GM19238 (cell line): ENCODE results near the gene MMS19.
"Not testable (repeated sequence)": the region's sequence is repeated elsewhere in the genome, so short reads cannot be mapped to it uniquely, and the experiment has no call there.

ENCODE experiments used
- DNase-seq: peaks from one replicate; pipeline ENCODE4 v3.0.0; 2011; ENCODE audit warnings: low spot score; ENCODE audit not compliant: insufficient read length

MMS19 gene

DNA sequence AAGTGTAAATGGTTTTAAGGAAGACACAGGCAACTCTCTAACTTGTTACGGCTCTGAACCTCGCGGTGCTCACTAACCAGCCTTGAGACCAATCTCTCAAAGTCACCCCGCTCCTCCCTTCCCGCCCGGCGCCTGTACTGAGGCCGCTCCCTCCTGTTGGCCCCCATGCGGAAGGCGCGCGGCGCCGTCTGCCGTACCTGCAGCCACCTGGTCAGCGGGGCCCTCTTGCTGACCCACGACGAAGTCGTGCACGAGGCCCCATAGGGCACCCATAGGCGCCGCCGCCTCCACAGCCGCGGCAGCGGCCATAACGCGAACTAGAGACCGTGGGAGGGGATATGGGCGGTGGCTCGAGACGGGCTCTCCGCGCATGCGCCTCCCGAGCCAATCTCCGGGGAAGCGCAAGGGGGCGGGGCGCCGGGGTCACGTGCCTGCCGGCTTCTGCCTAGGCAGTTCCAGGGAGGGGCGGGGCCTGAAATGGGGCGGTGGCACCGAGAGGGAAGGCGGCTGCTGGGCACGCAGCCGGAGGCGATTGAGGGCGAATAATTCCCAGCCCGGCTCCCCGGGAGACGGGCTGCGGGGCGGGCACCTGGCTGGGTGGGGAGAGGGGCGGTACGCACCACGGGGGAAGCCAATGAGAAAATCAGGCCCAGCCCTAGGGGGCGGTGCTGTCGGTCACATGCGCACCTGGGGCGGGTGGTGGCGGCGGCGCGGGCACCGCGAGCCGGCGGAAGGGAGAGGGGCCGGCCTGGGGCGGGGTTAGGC lies at the start of gene MMS19:
Gene MMS19 (minus strand): TSS at position 347 of the 765 bp plus-strand sequence. CDS start 38 bp downstream, at position 309.
- DNase-seq = peak; percentile 99

DNA sequence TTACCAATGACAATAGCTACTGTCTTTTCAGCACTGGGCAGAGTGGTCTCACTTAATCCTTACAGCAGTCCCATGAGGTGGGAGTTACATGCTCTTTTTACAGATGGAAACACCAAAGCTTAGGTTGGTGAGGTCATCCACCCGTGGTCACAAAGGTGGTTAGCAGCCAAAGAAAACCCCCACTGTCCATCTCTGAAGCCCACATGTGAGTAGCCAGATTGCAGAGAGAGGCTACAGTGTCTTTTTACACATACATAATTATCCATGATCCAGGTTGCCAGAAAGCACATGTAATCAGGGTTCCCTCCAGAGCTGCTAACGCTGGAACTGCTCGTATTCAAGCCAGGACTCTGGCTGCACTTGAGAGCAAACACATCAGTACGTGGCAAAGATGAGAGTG lies 49.7 kb upstream of the MMS19 start:
- no peak for DNase-seq

DNA sequence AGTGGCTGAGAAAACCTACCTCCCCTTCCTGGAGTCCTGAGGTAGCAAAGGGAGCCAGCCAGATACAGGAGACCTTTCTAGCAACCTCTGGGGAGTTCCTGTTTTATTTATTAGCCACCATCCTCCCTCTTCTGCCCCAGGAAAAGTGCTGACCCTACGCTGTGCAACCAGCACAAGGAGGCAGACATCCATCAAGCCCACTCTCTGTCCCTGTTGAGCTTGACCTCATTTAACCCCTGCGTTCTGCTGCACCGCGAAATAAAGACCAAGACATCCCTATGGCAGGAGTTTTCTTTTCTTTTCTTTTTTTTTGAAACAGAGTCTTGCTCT lies 49.0 kb upstream of the MMS19 start:
- no peak for DNase-seq

DNA sequence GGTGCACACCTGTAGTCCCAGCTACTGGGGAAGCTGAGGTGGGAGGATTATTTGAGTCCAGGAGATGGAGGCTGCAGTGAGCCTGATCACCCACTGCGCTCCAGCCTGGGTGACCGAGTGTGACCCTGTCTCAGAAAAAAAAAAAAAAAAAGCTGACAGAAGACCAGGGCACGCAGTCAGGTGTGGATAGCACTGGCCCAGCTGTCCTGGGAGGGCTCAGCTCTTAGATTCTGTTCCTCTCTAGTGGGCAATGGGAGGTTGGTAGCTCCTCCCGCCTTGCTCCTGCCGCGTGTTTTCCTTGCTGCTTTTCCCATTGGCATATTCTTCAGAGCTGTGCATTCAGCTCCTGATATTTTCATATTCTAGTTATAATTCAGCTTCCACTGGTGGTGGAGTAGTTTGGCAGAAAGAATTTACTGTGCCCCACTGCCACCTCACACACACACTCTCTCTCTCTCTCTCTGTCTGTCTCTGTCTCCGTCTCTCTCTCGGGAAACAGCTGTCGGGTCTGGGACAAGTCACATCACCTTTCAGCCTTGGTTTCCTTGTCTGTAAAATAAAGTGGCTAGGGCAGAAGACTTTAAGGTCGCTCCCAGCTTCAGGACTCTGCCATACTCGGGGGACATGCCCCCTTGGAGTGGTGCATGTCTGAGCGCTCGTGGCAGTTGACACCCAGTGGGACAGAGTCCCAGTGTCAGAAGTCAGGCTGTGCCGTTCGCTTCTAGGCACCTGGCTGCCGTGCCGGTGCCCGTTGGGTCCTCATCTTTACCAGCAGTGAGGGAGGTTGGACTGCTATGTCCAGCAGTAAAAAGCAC lies 48.4 kb upstream of the MMS19 start:
- no peak for DNase-seq

GRCh38 chr10:97543025-97543546 lies 44.9 kb upstream of the MMS19 start:
- no peak for DNase-seq

DNA sequence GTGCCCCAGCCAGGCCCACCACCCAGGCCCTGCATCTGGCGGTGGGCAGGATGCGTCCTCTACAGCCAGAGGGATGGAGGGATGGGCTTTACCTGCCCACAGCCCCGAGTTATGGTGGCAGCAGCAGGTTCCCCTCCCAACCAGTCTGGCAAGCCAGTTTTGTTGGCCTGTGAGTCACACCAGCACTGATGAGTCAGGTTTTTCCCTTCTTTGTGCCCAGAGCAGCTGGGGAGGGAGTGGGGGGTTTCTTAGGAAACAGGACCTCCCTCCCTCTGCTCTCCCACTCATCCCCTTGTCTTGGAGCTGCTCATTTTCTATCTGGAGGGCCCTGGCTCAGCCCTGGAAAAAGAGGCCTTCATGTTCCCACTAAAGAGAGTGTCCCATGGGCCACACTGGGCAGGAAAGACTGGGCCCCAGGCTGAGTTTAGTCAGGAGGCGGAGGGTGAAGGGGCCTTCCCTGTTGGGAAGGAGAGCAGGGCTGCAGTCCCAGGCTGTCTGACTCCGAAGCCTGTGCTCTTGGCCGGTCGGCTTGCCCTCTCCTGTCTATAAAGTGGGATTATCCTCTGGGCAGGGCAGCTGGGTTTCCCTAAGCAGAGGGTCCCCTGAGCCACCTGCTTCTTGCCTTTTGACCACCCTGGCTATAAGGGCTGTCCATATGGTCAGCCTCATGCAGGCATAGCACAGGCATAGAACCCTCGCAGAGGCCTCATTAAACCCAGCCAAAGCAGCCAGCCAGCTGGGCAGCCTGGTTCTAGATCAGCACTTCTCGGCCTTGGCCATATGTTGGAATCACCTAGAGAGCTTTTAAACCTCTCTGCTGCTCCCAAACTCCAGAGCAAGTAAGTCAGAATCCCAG lies 44.2 kb upstream of the MMS19 start:
- no peak for DNase-seq

DNA sequence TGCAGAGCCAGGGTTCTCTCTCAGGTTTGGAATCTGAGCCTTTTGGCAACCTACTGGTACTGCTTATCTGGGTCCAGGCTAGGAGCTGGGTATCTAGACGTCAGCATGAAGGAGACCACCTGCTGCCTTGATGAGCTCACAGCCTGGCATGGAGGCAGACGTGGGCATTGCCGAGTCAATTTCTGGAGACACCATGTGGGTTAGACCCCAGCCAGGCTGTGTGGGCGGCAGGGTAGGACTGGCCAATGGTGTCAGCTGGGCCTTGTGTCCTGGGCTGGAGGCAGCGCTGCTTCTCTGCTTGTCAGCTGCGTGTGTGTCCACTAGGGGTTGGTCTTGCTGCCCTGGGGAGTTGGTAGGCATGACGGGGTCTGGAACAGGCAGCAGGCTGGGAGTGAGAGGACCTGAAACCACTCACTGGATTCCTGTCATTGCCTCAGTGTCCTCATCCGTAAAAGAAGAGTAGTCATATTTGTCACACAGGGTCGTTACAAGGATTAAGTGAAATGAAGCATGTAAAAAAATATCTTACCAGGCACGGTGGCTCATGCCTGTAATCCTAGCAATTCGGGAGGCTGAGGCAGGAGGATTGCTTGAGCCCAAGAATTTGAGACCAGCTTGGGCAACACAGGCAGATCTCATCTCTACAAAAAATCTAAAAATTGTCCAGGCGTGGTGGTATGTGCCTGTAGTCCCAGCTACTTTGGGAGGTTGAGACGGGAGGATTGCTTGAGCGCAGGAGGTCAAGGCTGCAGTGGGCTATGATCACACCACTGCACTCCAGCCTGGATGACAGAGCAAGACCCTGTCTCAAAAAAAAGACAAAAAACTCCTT lies 42.7 kb upstream of the MMS19 start:
- DNase-seq = no peak

GRCh38 chr10:97539523-97540200 lies 41.4 kb upstream of the MMS19 start:
- DNase-seq = no peak

- no peak for DNase-seq
These were observed 40.6 kb upstream of the MMS19 start for GRCh38 chr10:97538839-97539238.

- no peak for DNase-seq
These were observed 40.2 kb upstream of the MMS19 start for GRCh38 chr10:97538411-97538810.

DNA sequence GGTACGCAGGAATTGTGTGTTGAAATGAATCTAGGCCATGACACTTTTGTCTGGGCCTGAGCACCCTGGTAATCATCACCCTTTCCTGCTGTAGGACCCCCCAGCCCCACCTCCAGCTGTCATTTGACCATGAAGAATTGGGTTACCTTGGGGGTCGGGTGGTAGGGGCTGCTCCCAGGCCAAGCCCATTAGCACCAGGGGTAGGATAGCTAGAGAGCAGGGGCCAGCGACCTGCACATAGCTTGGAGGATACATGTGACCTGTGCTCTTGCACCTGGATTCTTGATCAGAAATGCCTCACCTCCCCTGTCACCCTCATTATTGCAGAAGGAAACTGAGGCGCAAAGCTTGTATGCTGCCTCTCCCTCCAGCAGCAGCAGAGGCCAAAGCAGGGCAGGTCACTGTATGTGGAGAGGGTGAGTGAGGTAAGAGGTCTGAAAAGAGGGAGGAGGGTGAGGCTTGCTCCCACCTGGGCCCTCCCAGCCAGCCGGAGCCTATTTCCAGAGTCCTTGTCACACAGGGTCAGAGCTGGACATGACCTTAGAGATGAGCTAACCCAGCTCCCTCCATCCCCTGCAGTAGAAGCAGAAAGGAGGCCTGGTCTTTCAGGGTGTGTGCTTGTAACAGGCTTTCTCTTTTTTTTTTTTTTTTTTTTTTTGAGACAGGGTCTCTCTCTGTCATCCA lies 39.1 kb upstream of the MMS19 start:
- DNase-seq = no peak

DNA sequence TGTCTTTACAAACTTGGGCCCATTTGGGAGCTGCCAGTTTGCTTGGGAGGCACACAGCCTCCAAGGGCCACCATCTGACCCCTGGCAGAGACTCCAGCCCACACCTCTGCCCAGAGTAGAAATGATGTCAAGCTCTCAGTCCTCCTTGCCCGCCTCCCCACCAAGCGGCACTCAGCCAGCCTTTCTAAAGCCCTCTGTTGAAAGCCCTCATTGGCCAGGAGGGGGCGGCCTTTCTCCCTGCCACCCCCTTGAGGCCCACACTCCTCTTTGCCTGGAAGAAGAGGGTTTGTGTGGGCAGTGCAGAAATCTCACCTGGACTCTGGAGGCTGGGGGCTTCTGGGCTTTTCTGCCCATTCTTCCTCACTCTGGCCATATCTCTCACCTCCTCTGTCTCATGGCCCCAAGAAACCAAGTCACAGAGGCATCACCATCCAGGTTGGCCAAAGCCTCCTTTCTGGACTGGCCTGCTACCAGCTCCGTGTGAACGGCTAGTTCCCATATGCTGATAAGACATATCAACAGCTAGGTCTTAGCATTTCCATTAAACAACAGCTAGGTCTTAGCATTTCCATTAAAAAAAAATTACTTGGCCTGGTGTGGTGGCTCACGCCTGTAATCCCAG lies 36.6 kb upstream of the MMS19 start:
- DNase-seq = peak; percentile 45

DNA sequence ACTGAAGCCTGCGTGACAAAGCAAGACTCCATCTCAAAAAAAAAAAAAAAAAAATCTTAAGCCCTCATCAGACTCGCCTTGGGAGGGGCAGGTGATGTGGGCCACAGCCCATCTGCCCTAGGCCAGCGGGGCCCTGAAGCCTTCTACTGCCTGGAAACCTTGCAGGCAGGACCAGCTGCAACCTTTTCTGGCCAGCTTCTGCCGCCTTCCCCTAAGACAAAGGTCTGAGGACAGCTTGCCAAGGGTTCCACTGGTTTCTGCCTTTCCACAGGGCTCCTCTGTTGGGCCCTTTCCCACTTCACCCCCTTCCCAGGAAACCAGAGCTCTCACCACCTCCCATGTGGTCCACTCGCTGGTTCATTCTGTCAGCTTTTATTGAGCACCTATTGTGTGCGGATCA lies 35.7 kb upstream of the MMS19 start:
- no peak for DNase-seq

- no peak for DNase-seq
These were observed 34.9 kb upstream of the MMS19 start for GRCh38 chr10:97532935-97533671.

DNA sequence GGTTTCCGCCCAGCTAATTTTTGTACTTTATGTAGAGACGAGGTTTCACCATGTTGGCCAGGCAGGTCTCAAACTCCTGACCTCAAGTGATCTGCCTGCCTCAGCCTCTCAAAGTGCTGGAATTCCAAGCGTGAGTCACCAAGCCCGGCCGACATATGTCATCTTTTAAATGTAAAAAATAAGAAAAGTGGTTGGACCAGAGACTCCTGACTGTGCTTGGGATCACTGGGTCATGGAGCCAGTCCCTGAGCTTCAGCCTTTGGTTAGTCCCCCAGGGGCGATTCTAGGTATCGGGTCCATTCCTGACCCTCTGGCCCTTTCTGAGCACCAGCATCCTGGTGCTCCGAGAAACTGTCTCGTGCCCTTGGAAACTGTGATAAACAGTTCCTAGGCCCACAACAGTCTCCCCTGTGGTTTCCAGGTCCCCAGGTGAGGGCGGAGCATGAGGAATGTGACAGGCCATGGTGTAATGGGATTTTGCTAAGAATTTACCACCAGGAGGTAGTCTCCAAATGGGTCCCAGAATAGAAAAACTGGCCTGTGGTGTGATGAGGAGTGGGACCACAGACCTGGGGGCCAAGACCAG lies 33.3 kb upstream of the MMS19 start:
- DNase-seq = no peak

DNA sequence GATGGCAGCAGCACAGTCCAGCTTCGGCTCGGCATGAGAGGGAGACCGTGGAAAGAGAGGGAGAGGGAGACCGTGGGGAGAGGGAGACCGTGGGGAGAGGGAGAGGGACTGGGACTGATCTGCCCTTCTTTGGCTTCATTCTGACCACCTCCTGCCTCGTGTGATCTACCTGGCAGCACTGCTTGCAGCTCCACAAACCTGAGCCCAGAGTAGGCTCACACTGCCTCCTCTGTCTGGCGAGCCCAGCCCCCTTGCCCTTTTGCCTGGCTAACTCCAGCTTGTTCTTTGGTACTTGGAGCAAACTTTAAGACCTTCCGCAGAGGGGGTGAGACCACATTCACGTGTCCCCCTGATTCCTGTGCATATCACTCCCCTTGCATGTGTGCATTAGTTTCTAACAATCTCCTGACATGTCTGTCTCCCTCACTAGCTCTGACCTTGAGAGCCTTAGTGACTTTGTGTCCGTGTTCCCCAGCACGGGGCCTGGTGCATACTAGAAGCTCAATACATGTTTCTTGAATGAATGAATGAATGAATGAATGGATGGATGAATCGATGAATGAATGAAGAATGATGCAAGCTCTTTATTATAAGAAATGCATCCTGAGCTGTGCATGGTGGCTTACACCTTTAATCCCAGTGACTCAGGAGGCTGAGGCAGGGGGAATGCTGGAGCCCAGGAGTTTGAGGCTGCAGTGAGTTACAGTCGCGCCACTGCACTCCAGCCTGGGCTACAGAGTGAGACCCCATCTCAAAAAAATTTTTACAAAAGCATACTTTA lies 31.7 kb upstream of the MMS19 start:
- no peak for DNase-seq

DNA sequence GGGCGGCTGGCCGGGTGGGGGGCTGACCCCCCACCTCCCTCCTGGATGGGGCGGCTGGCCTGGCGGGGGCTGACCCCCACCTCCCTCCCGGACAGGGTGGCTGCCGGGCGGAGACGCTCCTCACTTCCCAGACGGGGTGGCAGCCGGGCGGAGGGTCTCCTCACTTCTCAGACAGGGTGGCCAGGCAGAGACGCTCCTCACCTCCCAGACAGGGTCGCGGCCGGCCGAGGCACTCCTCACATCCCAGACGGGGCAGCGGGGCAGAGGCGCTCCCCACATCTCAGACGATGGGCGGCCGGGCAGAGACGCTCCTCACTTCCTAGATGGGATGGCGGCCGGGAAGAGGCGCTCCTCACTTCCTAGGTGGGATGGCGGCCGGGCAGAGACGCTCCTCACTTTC lies 30.7 kb upstream of the MMS19 start:
- not testable (repeated sequence) for DNase-seq
